ENCODE measurements around the gene LRRC61.

Gene LRRC61

DNA sequence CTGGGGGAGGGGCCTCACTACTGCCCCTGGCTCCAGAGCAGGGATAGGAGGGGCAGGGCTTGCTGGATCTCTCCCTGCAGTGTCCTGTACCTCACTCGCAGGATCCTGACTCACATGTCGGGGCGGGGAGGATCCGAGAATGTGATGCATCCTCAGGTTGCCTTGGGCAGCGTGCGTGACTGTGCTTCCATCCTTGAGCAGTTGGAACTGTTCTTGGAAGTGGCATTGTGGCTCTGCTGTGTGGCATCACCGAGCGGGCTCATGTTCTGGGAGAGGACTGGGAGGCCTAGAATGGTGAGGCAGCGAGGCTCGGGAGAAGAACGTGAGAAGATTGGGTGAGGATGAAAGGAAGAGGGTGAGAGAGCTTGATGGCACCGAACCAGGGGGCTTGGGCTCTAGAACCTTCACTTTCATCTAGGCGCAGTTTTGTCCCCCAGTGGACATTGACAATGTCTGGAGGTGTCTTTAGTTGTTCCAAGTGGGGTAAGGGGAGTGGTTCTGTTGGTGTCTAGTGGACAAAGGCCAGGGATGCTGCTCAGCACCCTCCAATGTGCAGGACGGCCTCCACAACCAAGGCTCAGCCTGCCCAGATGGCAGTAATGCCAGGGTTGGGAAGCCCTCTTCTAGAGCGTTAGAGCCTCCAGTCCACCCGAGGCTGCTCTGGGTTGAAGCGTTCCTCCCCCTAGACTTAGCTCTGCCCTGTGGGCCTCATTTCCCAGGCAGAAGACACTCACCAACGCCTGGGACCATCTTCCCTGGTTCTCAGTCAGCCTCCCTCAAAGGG lies 9.9 kb downstream of the LRRC61 start:
- DNase-seq = no peak

DNA sequence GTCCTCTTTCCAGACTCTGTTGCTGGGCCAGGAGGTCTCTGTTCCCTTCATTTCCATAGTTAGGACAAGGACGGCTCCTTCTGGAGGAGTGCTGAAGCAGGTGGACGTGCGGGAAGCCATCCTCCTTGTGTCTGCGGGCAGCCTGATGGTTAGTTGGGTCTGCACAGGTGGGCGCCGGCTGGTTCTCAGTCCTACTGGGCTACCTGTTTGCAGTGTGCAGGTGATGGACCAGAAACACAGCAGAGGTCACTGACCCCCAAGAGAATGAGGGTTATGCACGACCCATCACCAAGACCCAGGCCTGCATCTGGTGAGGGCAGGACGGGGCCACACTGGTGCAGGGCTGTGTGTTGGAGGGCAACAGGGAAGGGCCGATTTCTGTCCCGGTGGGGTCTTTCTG lies 10.5 kb downstream of the LRRC61 start:
- DNase-seq = no peak

GRCh38 chr7:150334108-150334507 lies 11.0 kb downstream of the LRRC61 start:
- DNase-seq = no peak

DNA sequence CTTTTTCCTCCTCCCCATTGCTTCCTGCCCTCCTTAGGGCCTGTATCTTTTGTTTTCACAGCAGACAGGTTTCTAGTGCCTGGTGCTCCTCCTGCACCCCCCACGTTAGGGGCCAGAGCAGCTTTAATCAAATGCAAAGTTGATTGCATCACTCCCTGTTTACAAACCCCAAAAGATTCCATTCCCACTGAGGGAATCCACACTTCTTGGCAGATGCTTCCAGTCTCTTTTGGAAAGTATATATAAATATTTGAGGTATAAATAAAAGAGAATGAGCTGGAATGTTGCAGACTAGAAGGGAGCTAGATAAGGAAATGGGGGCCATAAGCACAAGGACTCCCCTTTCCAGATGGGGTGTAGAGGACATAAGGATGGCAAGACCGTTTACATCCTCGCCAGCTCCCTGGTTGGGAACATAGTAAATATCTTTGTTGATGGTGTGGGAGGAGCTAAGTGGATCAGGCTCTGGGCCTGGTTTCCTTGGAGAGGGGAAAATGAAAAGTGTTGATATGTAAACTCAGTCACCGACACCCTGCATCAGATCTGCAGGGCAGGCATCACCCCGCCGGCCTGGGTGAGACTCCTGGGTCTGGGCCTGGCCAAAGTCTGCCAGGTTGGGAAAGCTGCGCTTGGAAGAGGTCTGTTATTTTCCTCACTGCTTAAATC lies 12.1 kb downstream of the LRRC61 start:
- no peak for DNase-seq

DNA sequence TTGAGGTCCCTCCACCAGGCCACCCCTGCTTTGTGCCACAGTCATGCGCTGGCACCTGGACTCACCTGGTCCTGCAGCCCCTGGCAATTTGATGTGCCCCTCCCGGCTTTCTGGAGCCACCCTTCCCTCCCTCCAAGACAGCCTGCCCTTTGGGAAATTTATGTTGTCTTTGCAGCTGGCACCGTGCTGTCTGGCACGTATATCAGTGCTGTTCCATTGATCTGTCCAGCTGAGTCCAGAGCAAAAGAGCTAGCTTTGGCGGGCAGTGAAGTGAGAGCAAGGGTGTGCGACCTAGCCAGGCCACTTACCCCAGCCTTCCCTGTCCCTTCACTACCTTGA lies 12.6 kb downstream of the LRRC61 start:
- no peak for DNase-seq

DNA sequence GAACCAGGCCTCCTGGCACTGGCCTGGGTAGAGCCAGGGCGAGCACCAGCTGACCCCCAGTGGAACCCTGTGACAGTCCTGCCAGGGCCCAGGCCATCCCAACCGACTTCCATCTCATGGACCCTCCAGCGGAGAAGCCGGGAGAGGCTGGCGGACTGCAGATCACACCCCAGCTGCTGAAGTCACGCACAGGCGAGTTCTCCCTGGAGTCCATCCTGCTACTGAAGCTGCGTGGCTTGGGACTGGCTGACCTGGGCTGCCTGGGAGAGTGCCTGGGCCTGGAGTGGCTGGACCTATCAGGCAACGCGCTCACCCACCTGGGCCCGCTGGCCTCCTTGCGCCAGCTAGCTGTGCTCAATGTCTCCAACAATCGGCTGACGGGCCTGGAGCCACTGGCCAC lies 13.6 kb downstream of the LRRC61 start:
- no peak for DNase-seq

DNA sequence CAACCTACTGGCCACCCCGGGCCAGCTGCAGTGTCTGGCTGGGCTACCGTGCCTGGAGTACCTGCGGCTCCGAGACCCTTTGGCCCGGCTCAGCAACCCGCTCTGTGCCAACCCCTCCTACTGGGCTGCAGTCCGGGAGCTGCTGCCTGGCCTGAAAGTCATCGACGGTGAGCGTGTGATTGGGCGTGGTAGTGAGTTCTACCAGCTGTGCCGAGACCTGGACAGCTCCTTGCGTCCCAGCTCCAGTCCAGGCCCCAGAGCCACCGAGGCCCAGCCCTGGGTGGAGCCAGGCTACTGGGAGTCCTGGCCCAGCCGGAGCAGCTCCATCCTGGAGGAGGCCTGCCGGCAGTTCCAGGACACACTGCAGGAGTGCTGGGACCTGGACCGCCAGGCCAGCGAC lies 14.0 kb downstream of the LRRC61 start:
- no peak for DNase-seq

GRCh38 chr7:150337659-150338081 lies 14.5 kb downstream of the LRRC61 start:
- no peak for DNase-seq

GRCh38 chr7:150338166-150338829 lies 15.1 kb downstream of the LRRC61 start:
- no peak for DNase-seq

DNA sequence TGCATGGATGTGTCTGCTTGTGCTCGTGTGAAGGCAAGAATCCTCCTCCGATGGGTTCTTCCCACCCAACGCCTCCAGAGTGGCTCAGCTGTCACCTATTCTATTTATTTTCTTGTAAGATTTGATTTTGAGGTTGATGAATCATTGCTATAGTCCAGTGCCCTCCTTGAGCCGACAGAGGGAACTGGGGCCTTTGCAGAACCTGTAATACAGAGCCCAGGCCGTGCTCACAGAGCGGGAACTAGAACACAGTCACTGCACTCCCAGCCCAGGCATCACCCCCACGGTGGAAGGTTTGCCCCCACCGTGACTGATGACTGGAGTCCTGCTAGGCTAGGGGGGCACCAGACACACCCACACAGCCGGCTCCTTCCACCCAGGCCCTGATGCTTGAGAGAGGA lies 16.3 kb downstream of the LRRC61 start:
- no peak for DNase-seq

DNA sequence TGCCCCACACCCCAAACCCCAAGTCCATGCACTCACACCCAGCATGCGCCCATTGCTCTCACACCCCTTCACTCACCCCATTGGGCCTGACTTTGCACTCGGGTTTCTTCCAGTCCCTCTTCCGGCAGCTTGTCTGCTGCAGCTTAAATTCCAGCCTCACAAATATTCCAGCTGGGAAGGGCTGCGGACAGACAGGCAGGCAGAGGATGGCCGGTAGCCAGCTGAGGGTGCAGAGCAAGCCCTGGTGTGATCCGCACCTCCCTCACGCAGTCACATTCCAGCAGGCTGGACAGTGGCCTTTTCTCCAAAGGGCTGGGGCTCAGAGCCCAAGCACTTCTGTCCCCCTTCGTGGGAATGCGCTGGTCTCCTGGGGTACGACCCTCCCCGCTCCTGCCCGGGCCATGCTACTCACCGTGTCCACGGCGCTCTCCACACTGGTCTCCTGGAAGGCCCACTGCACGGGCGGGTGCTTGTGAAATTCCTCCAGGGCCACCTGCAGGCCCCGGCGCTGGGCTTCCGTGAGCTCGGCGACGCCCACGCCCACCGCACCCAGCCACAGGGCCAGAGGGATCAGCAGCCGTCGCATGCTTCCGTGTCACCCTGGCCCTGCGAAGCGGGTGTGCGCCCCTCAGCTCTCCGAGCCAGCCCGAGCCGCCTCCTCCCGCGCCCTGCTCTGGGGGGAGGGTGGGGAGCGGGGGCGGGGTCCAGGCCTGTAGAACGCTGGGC lies 17.0 kb downstream of the LRRC61 start:
- DNase-seq = peak in 1 of 4 experiments; percentile 56

DNA sequence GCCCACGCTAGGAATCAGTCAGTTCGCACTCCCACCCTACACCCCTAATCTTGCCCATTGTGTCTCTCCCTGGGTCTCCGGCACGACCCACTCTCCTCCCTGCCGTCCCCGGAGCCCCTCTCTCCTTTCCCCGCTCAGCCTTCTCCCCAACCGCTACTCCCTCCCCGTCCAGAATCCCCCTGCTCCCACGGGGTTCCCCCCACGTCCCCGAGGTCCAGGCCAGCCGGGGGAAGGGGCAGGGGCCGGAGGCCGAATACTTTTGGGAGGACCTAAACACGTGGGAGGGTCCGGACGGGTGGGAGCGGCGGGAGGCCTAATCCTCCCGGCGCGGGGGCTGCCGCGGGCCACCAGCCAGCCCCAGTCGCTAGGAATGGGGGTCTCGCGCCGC lies 17.7 kb downstream of the LRRC61 start:
- no peak for DNase-seq

DNA sequence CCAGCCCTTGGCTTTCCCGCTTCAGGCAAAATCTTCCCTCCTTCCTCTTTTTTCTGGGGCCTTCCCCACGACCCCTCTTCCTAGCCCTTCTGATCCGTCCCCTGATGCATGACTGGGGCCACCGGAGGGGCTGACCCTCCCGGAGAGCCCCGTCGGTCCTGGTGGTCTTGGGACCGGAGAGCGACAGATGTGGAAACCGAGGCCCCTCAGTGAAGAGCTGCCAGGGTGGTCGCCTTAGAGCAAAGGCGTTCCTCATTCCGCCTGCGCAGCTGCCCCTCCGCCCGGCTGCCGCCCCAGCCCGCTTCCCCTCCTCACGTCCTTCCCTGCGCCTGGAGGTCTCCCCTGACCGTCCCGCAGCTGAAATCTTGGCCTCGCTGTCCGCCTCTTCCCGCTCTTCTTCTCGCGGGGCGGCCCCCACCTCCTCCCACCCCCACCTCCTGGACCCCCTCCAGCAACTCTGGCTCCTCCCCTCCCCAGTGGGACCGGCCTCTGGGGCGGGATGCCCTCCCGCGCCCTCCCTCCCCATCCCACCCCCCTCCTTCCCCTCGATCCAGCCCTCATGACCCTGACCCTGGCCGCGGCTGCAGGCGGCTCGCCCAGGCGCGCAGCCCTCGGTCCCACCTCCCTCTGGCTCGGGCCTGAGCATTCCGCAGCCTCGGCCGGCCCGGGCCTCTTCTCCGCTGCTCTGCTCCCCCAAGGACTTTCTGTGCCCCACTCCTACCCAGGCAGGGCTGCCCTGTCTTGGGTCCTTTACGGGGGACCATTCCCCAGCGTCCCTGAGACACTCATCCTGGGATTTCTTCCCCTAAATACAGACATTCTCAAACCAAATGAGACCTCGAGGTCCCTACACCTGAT lies 18.3 kb downstream of the LRRC61 start, which contains the start of gene RARRES2:
RARRES2 (minus strand) TSS at position 367 of the 858 bp plus-strand sequence. CDS start 1,020 bp downstream, outside the sequence.
- DNase-seq = no peak

GRCh38 chr7:150342121-150342408 lies 18.9 kb downstream of the LRRC61 start:
- no peak for DNase-seq

DNA sequence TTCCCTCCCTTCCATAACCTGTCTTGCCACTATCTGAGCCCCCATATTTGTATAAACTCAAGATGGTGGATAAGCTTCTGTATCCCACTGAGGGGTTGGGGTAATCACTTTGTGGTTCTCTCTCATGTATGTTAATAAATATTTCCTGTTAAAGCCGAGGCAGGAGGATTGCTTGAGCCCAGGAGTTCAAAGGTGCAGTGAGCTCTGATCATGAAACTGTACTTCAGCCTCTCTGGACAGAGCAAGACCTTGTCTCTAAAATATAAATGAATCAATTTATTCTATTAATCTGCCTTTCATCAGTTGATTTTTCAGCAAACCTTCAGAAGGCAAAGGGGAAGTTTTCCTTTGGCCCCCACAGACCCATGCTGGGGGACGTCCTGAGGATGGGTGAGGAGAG lies 20.1 kb downstream of the LRRC61 start:
- no peak for DNase-seq

DNA sequence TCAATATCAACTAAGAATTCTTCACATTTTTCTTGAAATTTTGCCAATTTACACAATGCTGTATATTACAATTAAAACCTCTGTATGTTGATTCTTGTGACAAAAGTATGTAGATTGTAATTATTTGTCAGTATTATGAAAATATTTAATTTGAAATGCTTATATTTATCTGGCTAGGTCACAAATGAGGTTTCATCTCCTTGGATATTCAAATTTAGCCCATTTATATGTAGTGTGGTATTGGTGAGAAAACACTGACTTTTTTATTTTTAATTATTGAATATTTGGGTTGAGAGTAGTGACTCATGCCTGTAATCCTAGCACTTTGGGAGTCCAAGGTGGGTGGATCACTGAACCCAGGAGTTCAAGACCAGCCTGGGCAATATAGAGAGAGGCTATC lies 21.1 kb downstream of the LRRC61 start:
- DNase-seq = no peak

GRCh38 chr7:150345012-150345411 lies 21.9 kb downstream of the LRRC61 start:
- no peak for DNase-seq

DNA sequence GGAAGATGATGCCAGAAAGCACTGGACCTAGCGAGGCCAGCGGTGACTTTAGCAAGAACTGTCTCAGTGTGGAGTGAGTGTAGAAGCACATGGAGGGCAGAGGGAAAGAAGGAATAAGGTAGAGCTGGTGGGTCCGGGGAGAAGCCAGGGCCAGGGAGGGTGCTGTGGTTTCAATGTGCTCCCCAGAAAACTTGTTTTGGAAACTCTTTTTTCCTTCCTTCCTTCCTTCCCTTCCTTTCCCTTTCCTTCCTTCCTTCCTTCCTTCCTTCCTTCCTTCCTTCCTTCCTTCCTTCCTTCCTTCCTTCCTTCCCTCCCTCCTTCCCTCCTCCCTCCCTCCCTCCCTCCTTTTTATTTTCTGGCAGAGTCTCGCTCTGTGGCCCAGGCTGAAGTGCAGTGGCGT lies 23.8 kb downstream of the LRRC61 start:
- no peak for DNase-seq

GRCh38 chr7:150351587-150352194 lies 28.5 kb downstream of the LRRC61 start:
- peak in 2 of 4 experiments; percentile 36 to 51 for DNase-seq

- DNase-seq = no peak
Observed at GRCh38 chr7:150355666-150356059, 32.5 kb downstream of the LRRC61 start.

DNA sequence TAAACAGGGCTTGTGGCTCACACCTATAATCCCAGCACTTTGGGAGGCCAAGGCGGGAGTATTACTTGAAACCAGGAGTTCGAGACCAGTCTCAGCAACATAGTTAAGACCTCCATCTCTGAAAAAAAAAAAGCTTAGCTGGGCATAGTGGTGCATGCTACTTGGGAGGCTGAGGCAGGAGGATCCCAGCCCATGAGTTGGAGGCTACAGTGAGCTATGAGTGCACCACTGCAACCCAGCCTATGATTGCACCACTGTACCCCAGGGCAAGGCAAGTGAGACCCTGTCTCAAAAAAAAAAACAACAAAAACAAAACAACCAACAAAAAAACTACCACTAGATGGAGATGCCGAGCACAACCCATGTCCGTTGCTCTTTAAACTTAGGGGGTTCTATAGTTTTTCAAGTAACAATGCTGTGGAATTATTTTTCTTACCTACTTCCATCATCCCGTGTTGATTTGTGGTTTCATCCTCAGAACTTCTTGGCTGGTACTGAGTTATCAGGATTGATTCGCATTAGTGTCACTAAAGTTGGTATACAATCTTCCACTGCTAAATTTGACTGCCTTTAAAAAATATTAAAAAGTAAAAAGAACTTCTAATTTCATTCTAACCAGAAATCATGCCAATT lies 33.2 kb downstream of the LRRC61 start:
- peak in 3 of 4 experiments; percentile 43 to 64 (median 48) for DNase-seq

All from suppressor macrophage (primary cell).